Smooth muscle cell (in vitro differentiated cells): ENCODE data around the gene ZNF683. TPM values are rescaled to one million over a fixed set of nuclear protein-coding genes. Genes with fewer than 3 reads are reported as not detected.

ENCODE experiments used
- DNase-seq: peaks from one replicate; lab custom pipeline; 2025; ENCODE audit not compliant: unreplicated experiment; lab: John Stamatoyannopoulos, UW
- H2AFZ ChIP-seq: fragments of 200-600 bp; sonication (generic); 2 replicates; pipeline ENCODE4 v1.6.0; 2016; ENCODE audit warnings: antibody characterized with exemption, low read depth, mild to moderate bottlenecking
- H3F3A ChIP-seq: fragments of 200-600 bp; sonication (generic); 2 replicates; pipeline ENCODE4 v1.6.0; 2017; ENCODE audit warnings: antibody characterized with exemption, low read depth
- H3K27ac ChIP-seq: fragments of 200-600 bp; sonication (generic); 2 replicates; pipeline ENCODE4 v1.5.1; 2016; ENCODE audit warnings: low read depth, mild to moderate bottlenecking
- H3K27me3 ChIP-seq: fragments of 200-600 bp; sonication (generic); 2 replicates; pipeline ENCODE4 v1.6.1; 2016; ENCODE audit warnings: low read depth, mild to moderate bottlenecking
- H3K36me3 ChIP-seq: fragments of 200-600 bp; sonication (generic); 2 replicates; pipeline ENCODE4 v1.5.1; 2016; ENCODE audit warnings: low read depth
- H3K4me1 ChIP-seq: fragments of 200-600 bp; sonication (generic); 2 replicates; pipeline ENCODE4 v1.5.1; 2016; ENCODE audit warnings: low read depth
- H3K4me2 ChIP-seq: fragments of 200-600 bp; sonication (generic); 2 replicates; pipeline ENCODE4 v1.6.0; 2016; ENCODE audit warnings: mild to moderate bottlenecking
- H3K4me3 ChIP-seq: fragments of 200-600 bp; sonication (generic); 2 replicates; pipeline ENCODE4 v1.5.1; 2016; ENCODE audit warnings: mild to moderate bottlenecking
- H3K79me2 ChIP-seq: fragments of 200-600 bp; sonication (generic); 2 replicates; pipeline ENCODE4 v1.6.0; 2016; ENCODE audit warnings: low read depth, mild to moderate bottlenecking
- H3K9ac ChIP-seq: fragments of 200-600 bp; sonication (generic); 2 replicates; pipeline ENCODE4 v1.6.0; 2016; ENCODE audit warnings: low read depth
- H3K9me3 ChIP-seq: fragments of 200-600 bp; sonication (generic); replicated peaks from 2 replicates; pipeline ENCODE4 v1.5.1; 2016; ENCODE audit warnings: low read depth
- H4K20me1 ChIP-seq: fragments of 200-600 bp; sonication (generic); 2 replicates; pipeline ENCODE4 v1.6.0; 2016; ENCODE audit warnings: low read depth
- WGBS: methylation state at CpG from one replicate; pipeline ENCODE4 v1.1.7; 2016; ENCODE audit warnings: low lambda C conversion rate; 5-methylcytosine and 5-hydroxymethylcytosine counted together
- polyA plus RNA-seq: library from polyadenylated mRNA; unstranded; fragments of >200 nt; fragmentation: Nextera tagmentation; extraction: Ambion mirVana; gene quantifications from 2 replicates; pipeline ENCODE4 v1.2.1, GENCODE V29; 2016
- total RNA-seq: library from RNA; depleted of rRNA; stranded (reverse); fragments of >200 nt; gene quantifications from 2 replicates; pipeline ENCODE4 v1.2.3, GENCODE V29; 2014
- TF ChIP-seq, protein P1 (sequence below): fragments of 200-600 bp; sonication (generic); IDR thresholded peaks from 2 replicates; pipeline ENCODE4 v1.5.1; 2017; ENCODE audit warnings: borderline replicate concordance, mild to moderate bottlenecking, antibody characterized with exemption; ENCODE audit not compliant: insufficient read depth, poor library complexity, severe bottlenecking

The ZNF683 gene
- total and polyA plus RNA-seq, 2 experiments from 2014 or later, result not detected

DNA sequence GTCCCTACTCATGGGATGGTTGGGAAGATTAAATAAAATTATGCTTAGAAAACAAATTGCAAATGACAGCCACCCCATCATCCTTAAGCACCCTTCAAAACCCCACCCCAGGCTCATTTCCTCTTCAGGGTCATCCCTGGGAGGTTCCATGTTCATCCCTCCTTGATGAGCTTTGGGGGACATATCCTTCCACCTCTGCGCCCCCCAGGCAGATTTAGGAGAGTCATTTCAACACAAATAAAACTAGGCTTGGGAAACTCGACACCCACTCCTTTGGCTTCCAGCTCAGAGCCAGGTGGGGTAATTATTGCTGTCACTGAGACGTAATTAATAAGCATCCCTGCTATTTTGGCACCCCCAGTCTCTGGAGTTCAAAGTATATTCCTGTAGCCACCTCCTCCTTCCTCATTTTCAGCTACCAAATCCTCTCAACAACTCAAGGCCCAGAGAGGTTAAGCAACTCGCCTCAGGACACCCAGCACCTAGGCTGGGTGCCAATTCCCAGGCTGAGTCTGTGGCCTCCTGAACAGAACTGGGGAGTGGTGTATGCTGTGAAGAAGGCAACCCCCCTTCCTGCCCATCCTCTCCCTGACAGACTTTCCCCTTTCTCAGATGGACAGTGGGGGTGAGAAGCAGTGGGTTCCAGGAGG lies 19.2 kb downstream of the ZNF683 start:
- TF ChIP-seq, protein P1, sequence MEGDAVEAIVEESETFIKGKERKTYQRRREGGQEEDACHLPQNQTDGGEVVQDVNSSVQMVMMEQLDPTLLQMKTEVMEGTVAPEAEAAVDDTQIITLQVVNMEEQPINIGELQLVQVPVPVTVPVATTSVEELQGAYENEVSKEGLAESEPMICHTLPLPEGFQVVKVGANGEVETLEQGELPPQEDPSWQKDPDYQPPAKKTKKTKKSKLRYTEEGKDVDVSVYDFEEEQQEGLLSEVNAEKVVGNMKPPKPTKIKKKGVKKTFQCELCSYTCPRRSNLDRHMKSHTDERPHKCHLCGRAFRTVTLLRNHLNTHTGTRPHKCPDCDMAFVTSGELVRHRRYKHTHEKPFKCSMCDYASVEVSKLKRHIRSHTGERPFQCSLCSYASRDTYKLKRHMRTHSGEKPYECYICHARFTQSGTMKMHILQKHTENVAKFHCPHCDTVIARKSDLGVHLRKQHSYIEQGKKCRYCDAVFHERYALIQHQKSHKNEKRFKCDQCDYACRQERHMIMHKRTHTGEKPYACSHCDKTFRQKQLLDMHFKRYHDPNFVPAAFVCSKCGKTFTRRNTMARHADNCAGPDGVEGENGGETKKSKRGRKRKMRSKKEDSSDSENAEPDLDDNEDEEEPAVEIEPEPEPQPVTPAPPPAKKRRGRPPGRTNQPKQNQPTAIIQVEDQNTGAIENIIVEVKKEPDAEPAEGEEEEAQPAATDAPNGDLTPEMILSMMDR, result no peak
- no peaks in the 10 kb centered on the region for H4K20me1 ChIP-seq
- H3F3A ChIP-seq, result peaks cover 3% of the 10 kb centered on the region
- H2AFZ ChIP-seq, result no peak overlapping the region
- no peaks in the 10 kb centered on the region for H3K9me3 ChIP-seq
- peak overlapping the region; percentile 43 for H3K27ac ChIP-seq
- peaks cover 13% of the 10 kb centered on the region for H3K27me3 ChIP-seq
- peaks cover 14% of the 10 kb centered on the region for H3K4me1 ChIP-seq
- DNase-seq, result no peak
- H3K4me2 ChIP-seq, result no peak overlapping the region
- no peaks in the 10 kb centered on the region for H3K79me2 ChIP-seq
- H3K36me3 ChIP-seq, result no peaks in the 10 kb centered on the region
- WGBS, result 83% methylated on average over 4 of the region's 4 CpGs
- H3K4me3 ChIP-seq, result peak overlapping the region; percentile 25
- H3K9ac ChIP-seq, result no peak overlapping the region

DNA sequence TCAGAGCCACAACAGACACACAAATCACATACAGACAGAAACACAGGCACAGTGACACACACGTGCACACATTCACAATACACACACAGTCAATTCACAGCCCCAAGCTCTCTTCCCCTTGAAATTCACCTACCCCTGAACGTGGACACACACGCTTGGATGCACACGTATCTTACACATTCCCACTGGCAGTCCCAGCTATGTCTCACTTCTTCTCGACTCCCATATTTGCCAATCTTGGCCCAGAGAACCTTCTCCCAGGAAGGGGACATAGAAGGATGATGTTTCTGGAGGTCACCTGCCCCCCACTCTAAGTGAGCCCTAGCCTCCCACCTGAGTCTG lies 20.2 kb downstream of the ZNF683 start:
- Histone ChIP-seq H3K9me3 (no peaks in the 10 kb centered on the region), H3K36me3 (no peaks in the 10 kb centered on the region), H3K4me1 (peaks cover 14% of the 10 kb centered on the region), H3K79me2 (no peaks in the 10 kb centered on the region), H3F3A (peaks cover 3% of the 10 kb centered on the region), H3K4me3 (peak overlapping the region; percentile 17), H3K9ac (peak overlapping the region; percentile 77), H3K27ac (peak overlapping the region; percentile 84), H2AFZ (no peak overlapping the region), H4K20me1 (no peaks in the 10 kb centered on the region), H3K4me2 (no peak overlapping the region), H3K27me3 (peaks cover 3% of the 10 kb centered on the region)
- TF ChIP-seq, protein P1, result no peak
- WGBS, result 77% methylated on average over 5 of the region's 5 CpGs
- no peak for DNase-seq

DNA sequence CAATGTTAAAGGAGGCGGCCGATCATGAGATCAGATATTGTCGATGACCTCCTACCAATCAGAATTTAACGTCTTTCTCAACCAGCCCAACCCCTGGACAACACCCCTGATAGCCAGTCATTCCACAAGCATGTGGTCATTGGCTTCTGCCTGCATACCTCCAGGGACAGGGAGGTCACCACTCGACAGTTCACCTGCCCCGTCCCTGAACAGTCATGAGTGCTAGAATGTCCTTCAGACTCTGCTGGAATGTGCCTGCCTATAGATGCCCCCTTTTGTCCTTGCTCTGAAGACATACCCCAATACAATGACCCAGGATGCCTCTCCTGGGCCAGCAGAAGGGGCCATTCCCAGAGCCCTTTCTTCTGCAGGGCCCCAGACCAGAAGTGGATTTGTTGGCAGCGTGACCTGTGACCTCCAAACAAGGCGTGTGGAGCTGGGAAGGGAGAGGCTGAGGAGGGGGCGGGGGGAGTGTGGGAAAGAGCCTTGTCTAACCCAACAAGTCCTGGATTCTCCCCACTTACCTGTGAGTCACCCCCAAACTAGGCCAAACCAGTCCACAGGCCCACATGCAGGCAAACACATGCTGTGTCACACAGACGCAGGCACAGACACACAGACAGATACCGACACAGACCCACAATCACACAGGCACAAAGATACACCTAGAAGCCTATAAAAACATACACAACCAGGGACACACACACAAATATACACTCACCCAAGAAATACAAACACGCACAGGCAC lies 20.8 kb downstream of the ZNF683 start:
- Histone ChIP-seq H3K9me3 (no peaks in the 10 kb centered on the region), H3K36me3 (no peaks in the 10 kb centered on the region), H2AFZ (no peak overlapping the region), H3K4me1 (peaks cover 14% of the 10 kb centered on the region), H3K79me2 (no peaks in the 10 kb centered on the region), H3K27me3 (no peaks in the 10 kb centered on the region), H3K4me3 (peak overlapping the region; percentile 17), H4K20me1 (no peaks in the 10 kb centered on the region), H3F3A (peaks cover 3% of the 10 kb centered on the region), H3K27ac (peak overlapping the region; percentile 84), H3K4me2 (peak overlapping the region; percentile 31), H3K9ac (peak overlapping the region; percentile 77)
- TF ChIP-seq, protein P1, result no peak
- no peak for DNase-seq
- 62% methylated on average over 12 of the region's 12 CpGs for WGBS
